Activated naive CD4-positive, alpha-beta T cell treated with anti-CD3 and anti-CD28 coated beads, Interleukin-2, amount 50 U/mL, for 24 hours (primary cell): ENCODE measurements around the gene KRT84.

Experiments
- H3K27ac Mint-ChIP-seq: one replicate; pipeline ENCODE4 v1.8.0; 2021; ENCODE audit warnings: mild to moderate bottlenecking, mixed read lengths
- H3K27me3 Mint-ChIP-seq: one replicate; pipeline ENCODE4 v1.8.0; 2021; ENCODE audit warnings: mixed read lengths
- H3K36me3 Mint-ChIP-seq: one replicate; pipeline ENCODE4 v1.8.0; 2021; ENCODE audit warnings: mixed read lengths
- H3K4me1 Mint-ChIP-seq: one replicate; pipeline ENCODE4 v1.8.0; 2021; ENCODE audit warnings: mixed read lengths
- H3K4me3 Mint-ChIP-seq: one replicate; pipeline ENCODE4 v1.8.0; 2021; ENCODE audit warnings: mild to moderate bottlenecking, mixed read lengths
- H3K9me3 Mint-ChIP-seq: one replicate; pipeline ENCODE4 v1.8.0; 2021; ENCODE audit warnings: mixed read lengths

Gene KRT84

GRCh38 chr12:52331833-52332232 lies 53.6 kb downstream of the KRT84 start:
- Mint-ChIP-seq H3K27me3 (peaks cover 2% of the 10 kb centered on the region), H3K9me3 (no peaks in the 10 kb centered on the region), H3K36me3 (no peaks in the 10 kb centered on the region), H3K27ac (no peak overlapping the region), H3K4me3 (no peak overlapping the region), H3K4me1 (peaks cover 11% of the 10 kb centered on the region)

DNA sequence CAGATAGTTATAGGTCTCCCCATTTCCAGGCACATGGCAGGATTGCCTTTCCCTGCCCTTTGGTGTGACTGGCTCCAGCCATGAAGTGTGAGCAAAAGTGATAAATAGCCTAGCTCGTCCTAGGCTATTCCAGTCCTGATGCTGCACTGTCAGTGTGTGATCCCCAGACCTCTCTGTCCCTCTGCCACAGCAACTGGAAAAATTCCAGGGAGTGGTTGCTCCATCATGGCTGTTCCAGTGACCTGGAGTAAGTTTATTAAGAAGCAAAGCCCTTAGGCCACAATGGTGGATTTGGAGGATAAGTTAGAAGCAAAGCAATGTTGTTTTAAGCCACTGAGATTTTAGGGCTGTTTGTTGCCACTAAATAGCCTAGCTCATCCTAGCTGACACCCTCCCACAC lies 54.4 kb downstream of the KRT84 start:
- Mint-ChIP-seq H3K9me3 (no peaks in the 10 kb centered on the region), H3K4me1 (peaks cover 13% of the 10 kb centered on the region), H3K27ac (no peak overlapping the region), H3K36me3 (no peaks in the 10 kb centered on the region), H3K4me3 (no peak overlapping the region), H3K27me3 (peaks cover 2% of the 10 kb centered on the region)

DNA sequence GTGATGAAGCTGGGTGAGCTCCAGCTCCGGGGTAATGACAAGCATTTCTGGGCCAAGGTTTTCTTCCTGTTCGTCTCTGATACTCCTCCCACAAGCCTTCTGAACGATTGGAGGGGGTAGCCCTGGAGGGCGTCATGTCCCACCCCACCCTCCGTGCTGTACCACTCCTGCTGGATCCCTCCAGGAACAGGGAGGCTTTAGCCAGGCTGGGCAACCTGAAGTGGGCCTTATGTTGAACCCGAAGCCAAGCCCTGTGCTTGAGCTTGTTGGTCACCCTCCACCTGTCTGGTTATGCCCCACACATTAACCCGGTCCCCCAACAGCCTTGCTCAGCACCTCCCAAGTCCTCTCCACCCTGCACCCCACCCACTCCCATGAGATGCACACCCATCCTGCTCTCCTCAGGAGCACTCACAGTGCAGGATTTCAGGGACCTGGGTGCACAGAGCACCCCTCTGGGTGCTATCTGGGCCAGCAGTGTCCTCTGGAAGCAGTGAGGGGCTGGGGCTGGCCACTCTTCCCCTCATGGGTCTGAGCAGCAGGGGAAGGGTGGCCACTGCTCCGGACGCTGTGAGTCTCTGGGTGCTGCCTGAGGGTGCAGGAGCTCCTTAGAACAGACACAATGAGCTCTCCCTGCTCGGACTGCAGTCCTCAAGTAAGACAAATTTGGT lies 57.5 kb downstream of the KRT84 start:
- no peaks in the 10 kb centered on the region for H3K9me3 Mint-ChIP-seq
- no peak overlapping the region for H3K27ac Mint-ChIP-seq
- H3K27me3 Mint-ChIP-seq: no peaks in the 10 kb centered on the region
- H3K36me3 Mint-ChIP-seq: no peaks in the 10 kb centered on the region
- no peak overlapping the region for H3K4me3 Mint-ChIP-seq
- H3K4me1 Mint-ChIP-seq: peaks cover 13% of the 10 kb centered on the region
